ENCODE measurements around the gene OGFOD3. TPM values are rescaled to one million over a fixed set of nuclear protein-coding genes. Genes with fewer than 3 reads are reported as not detected.

The OGFOD3 gene
- total RNA-seq, 4 donors from 2014 or later = 7.7 to 39.9 (median 24.3) TPM

- no peak for TF ChIP-seq CTCF (IDR thresholded peaks at IDR 0.05; ENCODE audit: low read depth)
These were observed 16.7 kb upstream of the OGFOD3 start for GRCh38 chr17:82435103-82435502.

- TF ChIP-seq CTCF (IDR thresholded peaks at IDR 0.05; ENCODE audit: low read depth) = no peak
These were observed 15.8 kb upstream of the OGFOD3 start for GRCh38 chr17:82434216-82434565.

- TF ChIP-seq CTCF (IDR thresholded peaks at IDR 0.05; ENCODE audit: low read depth) = no peak
These were observed 15.3 kb upstream of the OGFOD3 start for GRCh38 chr17:82433560-82434215.

DNA sequence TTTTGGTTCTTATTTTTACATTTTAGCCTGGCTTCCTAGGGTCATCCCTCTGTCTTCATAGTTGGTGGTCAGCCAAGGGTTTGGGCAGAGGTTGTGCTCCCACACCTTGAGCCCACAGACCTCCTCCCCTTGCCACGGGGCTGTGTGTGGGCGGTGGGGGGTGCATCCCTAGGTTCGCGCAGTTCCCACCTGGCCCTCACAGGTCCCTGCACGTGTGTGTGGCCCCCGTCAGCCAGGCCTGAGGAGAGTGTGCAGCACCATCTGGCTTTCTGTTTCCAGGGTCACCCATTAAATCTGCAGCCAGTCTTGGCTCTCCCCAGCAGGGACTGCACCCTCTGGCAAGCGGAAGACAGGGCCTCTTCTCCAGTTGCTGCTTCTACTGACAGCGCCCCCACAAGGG is 13.6 kb upstream of the OGFOD3 start:
- no peak for TF ChIP-seq CTCF (IDR thresholded peaks at IDR 0.05; ENCODE audit: low read depth)

- TF ChIP-seq CTCF (IDR thresholded peaks at IDR 0.05; ENCODE audit: low read depth) = no peak
These were observed 11.4 kb upstream of the OGFOD3 start for GRCh38 chr17:82429824-82430223.

DNA sequence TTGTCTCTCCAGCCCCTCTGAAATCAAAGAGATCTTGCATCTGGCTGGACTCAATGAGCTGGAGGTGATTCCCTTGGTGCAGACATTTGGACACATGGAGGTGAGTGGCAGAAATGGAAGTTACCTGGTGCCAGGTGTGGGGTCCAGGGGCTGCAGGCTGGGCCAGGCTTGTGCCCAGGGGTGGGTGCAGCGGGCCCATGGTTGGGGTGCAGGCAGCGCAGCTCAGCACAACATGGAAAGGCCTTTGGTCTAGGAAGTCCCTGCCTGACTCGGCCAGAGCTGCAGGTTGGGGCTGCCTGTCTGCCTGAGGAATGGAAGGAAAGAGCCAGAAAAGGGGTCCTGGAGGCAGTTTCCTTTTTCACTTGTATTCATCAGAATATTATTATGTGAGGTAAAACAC is 10.2 kb upstream of the OGFOD3 start:
- no peak for TF ChIP-seq CTCF (IDR thresholded peaks at IDR 0.05; ENCODE audit: low read depth)

GRCh38 chr17:82424863-82425159 is 6.4 kb upstream of the OGFOD3 start:
- no peak for TF ChIP-seq CTCF (IDR thresholded peaks at IDR 0.05; ENCODE audit: low read depth)

All from subcutaneous adipose tissue (tissue), 4 donors.